ENCODE results near the gene LIG1. TPM values are rescaled to one million over a fixed set of nuclear protein-coding genes. Genes with fewer than 3 reads are reported as not detected.

The LIG1 gene
- total and polyA plus RNA-seq, 2 experiments from 2014 or later: 23.8 to 28.4 TPM

DNA sequence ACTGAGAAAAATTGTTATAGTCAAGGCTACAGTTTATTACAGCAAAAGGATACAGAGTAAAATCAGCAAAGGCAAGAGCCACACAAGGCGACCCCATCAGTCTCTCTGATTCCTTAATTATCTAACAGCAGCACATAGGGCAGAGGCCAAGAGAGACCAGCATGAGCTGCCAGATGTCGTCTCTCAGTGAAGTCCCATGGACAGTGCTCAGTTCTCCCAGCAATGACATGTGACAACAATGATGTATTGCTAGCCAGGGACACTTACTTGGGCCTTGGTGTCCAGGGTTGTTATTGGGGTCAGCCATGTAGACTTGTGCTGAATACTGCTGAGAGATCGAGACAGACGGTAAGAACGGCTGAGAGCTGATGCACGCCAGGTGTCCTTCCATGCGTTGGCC lies 22.6 kb upstream of the LIG1 start:
- H3K9me2 ChIP-seq (replicated peaks; ENCODE audit: insufficient read depth): no peaks in the 10 kb centered on the region
- H3K27ac ChIP-seq: no peak overlapping the region
- H4K20me1 ChIP-seq (ENCODE audit: insufficient read depth, poor library complexity, severe bottlenecking): no peaks in the 10 kb centered on the region
- H2AFZ ChIP-seq: no peak overlapping the region
- TF ChIP-seq, protein P1, sequence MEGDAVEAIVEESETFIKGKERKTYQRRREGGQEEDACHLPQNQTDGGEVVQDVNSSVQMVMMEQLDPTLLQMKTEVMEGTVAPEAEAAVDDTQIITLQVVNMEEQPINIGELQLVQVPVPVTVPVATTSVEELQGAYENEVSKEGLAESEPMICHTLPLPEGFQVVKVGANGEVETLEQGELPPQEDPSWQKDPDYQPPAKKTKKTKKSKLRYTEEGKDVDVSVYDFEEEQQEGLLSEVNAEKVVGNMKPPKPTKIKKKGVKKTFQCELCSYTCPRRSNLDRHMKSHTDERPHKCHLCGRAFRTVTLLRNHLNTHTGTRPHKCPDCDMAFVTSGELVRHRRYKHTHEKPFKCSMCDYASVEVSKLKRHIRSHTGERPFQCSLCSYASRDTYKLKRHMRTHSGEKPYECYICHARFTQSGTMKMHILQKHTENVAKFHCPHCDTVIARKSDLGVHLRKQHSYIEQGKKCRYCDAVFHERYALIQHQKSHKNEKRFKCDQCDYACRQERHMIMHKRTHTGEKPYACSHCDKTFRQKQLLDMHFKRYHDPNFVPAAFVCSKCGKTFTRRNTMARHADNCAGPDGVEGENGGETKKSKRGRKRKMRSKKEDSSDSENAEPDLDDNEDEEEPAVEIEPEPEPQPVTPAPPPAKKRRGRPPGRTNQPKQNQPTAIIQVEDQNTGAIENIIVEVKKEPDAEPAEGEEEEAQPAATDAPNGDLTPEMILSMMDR (IDR thresholded peaks at IDR 0.05; ENCODE audit: poor library complexity): no peak
- TF ChIP-seq EZH2phosphoT487 (IDR thresholded peaks at IDR 0.05; ENCODE audit: low read depth, severe bottlenecking, unreplicated experiment) (no peak), EZH2 (IDR thresholded peaks at IDR 0.05; ENCODE audit: borderline replicate concordance) (no peak)
- H3K4me1 ChIP-seq (ENCODE audit: insufficient read depth): no peaks in the 10 kb centered on the region
- no peaks in the 10 kb centered on the region for H3K9me3 ChIP-seq (ENCODE audit: low read depth)
- no peak overlapping the region for H3K4me3 ChIP-seq
- no peaks in the 10 kb centered on the region for H3K27me3 ChIP-seq
- no peaks in the 10 kb centered on the region for H3K36me3 ChIP-seq (replicated peaks; ENCODE audit: insufficient read depth, low read depth)
- H3K4me2 ChIP-seq: no peak overlapping the region
- H3K79me2 ChIP-seq: no peaks in the 10 kb centered on the region
- 95% methylated on average over 7 of the region's 7 CpGs for WGBS (ENCODE audit: low lambda C conversion rate, missing lambda C conversion rate)
- no peak for DNase-seq (ENCODE audit: low spot score)

DNA sequence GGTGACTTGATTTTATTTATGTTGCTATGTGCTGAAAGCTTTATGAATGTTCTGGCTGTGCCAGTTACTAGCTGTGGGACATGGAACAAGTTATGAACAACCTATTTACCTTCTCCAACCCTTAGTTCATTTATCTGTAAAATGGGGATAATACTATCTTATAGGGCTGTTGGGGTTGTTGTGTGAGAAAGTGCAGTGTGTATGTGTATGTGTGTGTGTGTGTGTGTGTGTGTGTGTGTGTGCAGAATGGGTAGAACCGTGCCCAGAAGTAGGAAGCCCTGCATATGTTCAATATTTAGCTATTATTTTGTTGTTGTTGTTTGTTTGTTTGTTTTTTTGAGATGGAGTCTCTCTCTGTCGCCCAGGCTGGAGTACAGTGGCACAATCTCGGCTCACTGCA lies 20.7 kb upstream of the LIG1 start:
- no peak overlapping the region for H2AFZ ChIP-seq
- no peak for TF ChIP-seq EZH2phosphoT487 (IDR thresholded peaks at IDR 0.05; ENCODE audit: low read depth, severe bottlenecking, unreplicated experiment)
- TF ChIP-seq, protein P1 (IDR thresholded peaks at IDR 0.05; ENCODE audit: poor library complexity): no peak
- no peak for TF ChIP-seq EZH2 (IDR thresholded peaks at IDR 0.05; ENCODE audit: borderline replicate concordance)
- H3K9me2 ChIP-seq (replicated peaks; ENCODE audit: insufficient read depth): no peaks in the 10 kb centered on the region
- WGBS (ENCODE audit: low lambda C conversion rate, missing lambda C conversion rate): 95% methylated on average over 3 of the region's 3 CpGs
- DNase-seq (ENCODE audit: low spot score): no peak
- no peaks in the 10 kb centered on the region for H4K20me1 ChIP-seq (ENCODE audit: insufficient read depth, poor library complexity, severe bottlenecking)
- no peak overlapping the region for H3K4me3 ChIP-seq
- no peaks in the 10 kb centered on the region for H3K9me3 ChIP-seq (ENCODE audit: low read depth)
- H3K4me1 ChIP-seq (ENCODE audit: insufficient read depth): no peaks in the 10 kb centered on the region
- no peak overlapping the region for H3K27ac ChIP-seq
- no peak overlapping the region for H3K4me2 ChIP-seq
- H3K27me3 ChIP-seq: no peaks in the 10 kb centered on the region
- H3K79me2 ChIP-seq: no peaks in the 10 kb centered on the region
- H3K36me3 ChIP-seq (replicated peaks; ENCODE audit: insufficient read depth, low read depth): no peaks in the 10 kb centered on the region

DNA sequence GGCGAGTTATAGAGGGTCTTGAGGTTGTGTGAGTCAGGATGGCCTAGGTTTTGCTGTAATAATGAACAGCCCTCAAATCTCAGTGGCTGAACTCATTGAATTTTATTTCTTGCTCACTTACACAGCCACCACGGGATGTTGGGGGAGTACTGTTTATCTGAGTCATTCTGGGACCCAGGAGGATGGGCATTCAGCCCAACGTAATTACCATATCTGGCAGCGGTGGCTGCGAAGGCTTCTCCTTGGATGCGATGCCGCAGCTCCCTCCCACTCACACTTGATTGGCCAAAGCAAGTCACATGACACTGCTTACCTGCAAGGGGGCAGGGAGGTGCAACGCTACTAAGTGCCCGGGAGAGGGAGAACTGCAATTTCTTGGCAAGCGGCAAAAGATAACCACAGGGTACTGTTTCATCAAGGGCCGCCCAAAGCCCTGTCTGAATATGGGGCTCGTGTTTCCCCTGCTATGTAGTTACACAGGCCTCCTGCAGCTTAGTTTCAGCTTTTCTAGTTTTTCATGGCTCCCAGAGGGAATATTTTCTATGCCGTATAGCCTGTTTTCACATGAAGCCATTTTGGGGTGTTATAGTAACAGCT lies 20.2 kb upstream of the LIG1 start:
- Histone ChIP-seq H3K4me2 (no peak overlapping the region), H3K27ac (no peak overlapping the region), H4K20me1 (ENCODE audit: insufficient read depth, poor library complexity, severe bottlenecking) (no peaks in the 10 kb centered on the region), H3K9me2 (replicated peaks; ENCODE audit: insufficient read depth) (no peaks in the 10 kb centered on the region), H2AFZ (no peak overlapping the region), H3K27me3 (no peaks in the 10 kb centered on the region), H3K9me3 (ENCODE audit: low read depth) (no peaks in the 10 kb centered on the region), H3K36me3 (replicated peaks; ENCODE audit: insufficient read depth, low read depth) (no peaks in the 10 kb centered on the region), H3K4me1 (ENCODE audit: insufficient read depth) (no peaks in the 10 kb centered on the region), H3K4me3 (no peak overlapping the region), H3K79me2 (no peaks in the 10 kb centered on the region)
- 42% methylated on average over 13 of the region's 13 CpGs for WGBS (ENCODE audit: low lambda C conversion rate, missing lambda C conversion rate)
- TF ChIP-seq EZH2phosphoT487 (IDR thresholded peaks at IDR 0.05; ENCODE audit: low read depth, severe bottlenecking, unreplicated experiment): no peak
- no peak for TF ChIP-seq EZH2 (IDR thresholded peaks at IDR 0.05; ENCODE audit: borderline replicate concordance)
- TF ChIP-seq, protein P1 (IDR thresholded peaks at IDR 0.05; ENCODE audit: poor library complexity): peak; percentile 31
- DNase-seq (ENCODE audit: low spot score): peak; percentile 83

Data from hepatocyte (in vitro differentiated cells).